Stimulated activated CD8-positive, alpha-beta memory T cell treated with anti-CD3 and anti-CD28 coated beads, Interleukin-4, amount 100 ng/mL, for 4 hours (primary cell): ENCODE results near the gene CYTH2.

Experiments used
- DNase-seq, 2 donors: peaks; one replicate each; pipeline ENCODE4 v3.0.0-alpha.2; 2020; ENCODE audit warnings: low read depth in 2 of 2, low spot score in 1 of 2

CYTH2 gene

GRCh38 chr19:48452289-48453190, 16.6 kb upstream of the CYTH2 start:
- no peak for DNase-seq

GRCh38 chr19:48454150-48454730, 14.9 kb upstream of the CYTH2 start:
- DNase-seq = no peak

GRCh38 chr19:48455171-48455907, 13.8 kb upstream of the CYTH2 start, which contains the start of gene KCNJ14:
Gene KCNJ14 (plus strand): TSS chr19:48455574. CDS start chr19:48461725, 6,151 bp downstream.
- no peak for DNase-seq

GRCh38 chr19:48455908-48456562, 13.1 kb upstream of the CYTH2 start:
- DNase-seq = no peak

- DNase-seq = no peak
These were observed 12.3 kb upstream of the CYTH2 start for GRCh38 chr19:48456864-48457263.

- no peak for DNase-seq
These were observed 11.2 kb upstream of the CYTH2 start for GRCh38 chr19:48458016-48458415.

GRCh38 chr19:48461651-48461981, 7.6 kb upstream of the CYTH2 start:
- no peak for DNase-seq

- DNase-seq = no peak
These were observed 7.0 kb upstream of the CYTH2 start for GRCh38 chr19:48461982-48462655.

GRCh38 chr19:48465215-48465614, 4.0 kb upstream of the CYTH2 start:
- DNase-seq = no peak

- no peak for DNase-seq
These were observed 2.4 kb upstream of the CYTH2 start for GRCh38 chr19:48466561-48467325.

GRCh38 chr19:48468772-48469288, 339 bp upstream of the CYTH2 start:
- peak; percentile 98 to 100 for DNase-seq

GRCh38 chr19:48469934-48470680, 938 bp downstream of the CYTH2 start:
- no peak for DNase-seq

- DNase-seq = no peak
These were observed 1.7 kb downstream of the CYTH2 start for GRCh38 chr19:48470856-48471255.

- DNase-seq = no peak
These were observed 2.7 kb downstream of the CYTH2 start for GRCh38 chr19:48471836-48472235.

- no peak for DNase-seq
These were observed 4.2 kb downstream of the CYTH2 start for GRCh38 chr19:48473161-48473966.

GRCh38 chr19:48474084-48474592, 5.0 kb downstream of the CYTH2 start:
- DNase-seq = no peak

- no peak for DNase-seq
These were observed 6.3 kb downstream of the CYTH2 start for GRCh38 chr19:48475369-48476068.

GRCh38 chr19:48476176-48476575, 7.0 kb downstream of the CYTH2 start:
- DNase-seq = no peak
